GM12801 (cell line): Measurements from ENCODE around the gene RANBP10.

Source experiments
- CTCF ChIP-seq: IDR thresholded peaks from one replicate; pipeline ENCODE4 v1.5.1; 2011; ENCODE audit warnings: control low read depth; ENCODE audit not compliant: insufficient read length; ENCODE audit errors: extremely low read depth

RANBP10 gene

GRCh38 chr16:67750466-67750865 lies 55.9 kb downstream of the RANBP10 start:
- TF ChIP-seq CTCF = no peak

GRCh38 chr16:67749436-67750078 lies 56.8 kb downstream of the RANBP10 start:
- TF ChIP-seq CTCF = no peak

GRCh38 chr16:67748834-67749233 lies 57.5 kb downstream of the RANBP10 start:
- TF ChIP-seq CTCF = no peak

GRCh38 chr16:67746846-67747245 lies 59.5 kb downstream of the RANBP10 start:
- no peak for TF ChIP-seq CTCF

GRCh38 chr16:67741118-67741517 lies 65.2 kb downstream of the RANBP10 start:
- TF ChIP-seq CTCF = no peak

GRCh38 chr16:67740391-67740790 lies 66.0 kb downstream of the RANBP10 start:
- TF ChIP-seq CTCF = no peak

GRCh38 chr16:67736858-67737257 lies 69.5 kb downstream of the RANBP10 start:
- no peak for TF ChIP-seq CTCF

- TF ChIP-seq CTCF = no peak
Observed at GRCh38 chr16:67734731-67735201, 71.6 kb downstream of the RANBP10 start.
